GM19193 (cell line): Measurements from ENCODE around the gene ATRIP.

Experiments used
- POLR2A ChIP-seq: IDR thresholded peaks from 4 replicates; pipeline ENCODE4 v1.6.1; 2011; ENCODE audit not compliant: insufficient read depth, insufficient read length; ENCODE audit errors: extremely low read depth

ATRIP gene

DNA sequence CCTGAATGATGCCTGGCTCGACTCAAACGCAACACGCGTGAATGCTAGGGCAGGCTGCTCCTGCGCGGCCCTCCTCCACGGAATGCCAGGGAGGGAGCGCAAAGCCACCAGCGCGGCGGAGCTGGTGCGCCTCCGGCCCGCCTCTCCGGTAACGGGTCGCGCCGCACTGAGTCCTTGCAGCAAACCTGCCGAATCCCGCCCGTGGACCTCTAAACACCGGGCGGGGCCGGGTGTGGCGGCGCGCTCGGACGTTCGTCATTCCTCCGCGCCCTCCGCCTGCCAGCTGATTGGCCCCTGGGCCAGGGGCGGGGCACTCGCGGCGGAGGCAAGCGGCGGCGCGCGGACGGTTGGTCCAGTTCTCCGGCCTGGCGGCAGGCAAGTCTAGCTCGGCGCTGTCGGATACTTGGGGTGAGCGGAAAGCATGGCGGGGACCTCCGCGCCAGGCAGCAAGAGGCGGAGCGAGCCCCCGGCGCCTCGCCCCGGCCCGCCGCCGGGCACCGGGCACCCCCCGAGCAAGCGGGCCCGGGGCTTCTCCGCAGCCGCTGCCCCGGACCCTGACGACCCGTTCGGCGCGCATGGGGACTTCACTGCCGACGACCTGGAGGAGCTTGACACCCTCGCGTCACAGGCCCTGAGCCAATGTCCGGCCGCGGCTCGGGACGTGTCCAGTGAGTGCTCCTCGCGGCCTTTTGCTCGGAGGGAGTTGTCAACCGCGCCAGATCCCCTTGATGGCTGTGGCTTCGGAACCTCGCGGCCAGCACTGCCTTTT is at the start of gene ATRIP:
TSS of gene ATRIP (plus strand) at position 313 of the 769 bp plus-strand sequence. CDS start at position 422, 109 bp downstream.
- TF ChIP-seq POLR2A: peak; percentile 95

DNA sequence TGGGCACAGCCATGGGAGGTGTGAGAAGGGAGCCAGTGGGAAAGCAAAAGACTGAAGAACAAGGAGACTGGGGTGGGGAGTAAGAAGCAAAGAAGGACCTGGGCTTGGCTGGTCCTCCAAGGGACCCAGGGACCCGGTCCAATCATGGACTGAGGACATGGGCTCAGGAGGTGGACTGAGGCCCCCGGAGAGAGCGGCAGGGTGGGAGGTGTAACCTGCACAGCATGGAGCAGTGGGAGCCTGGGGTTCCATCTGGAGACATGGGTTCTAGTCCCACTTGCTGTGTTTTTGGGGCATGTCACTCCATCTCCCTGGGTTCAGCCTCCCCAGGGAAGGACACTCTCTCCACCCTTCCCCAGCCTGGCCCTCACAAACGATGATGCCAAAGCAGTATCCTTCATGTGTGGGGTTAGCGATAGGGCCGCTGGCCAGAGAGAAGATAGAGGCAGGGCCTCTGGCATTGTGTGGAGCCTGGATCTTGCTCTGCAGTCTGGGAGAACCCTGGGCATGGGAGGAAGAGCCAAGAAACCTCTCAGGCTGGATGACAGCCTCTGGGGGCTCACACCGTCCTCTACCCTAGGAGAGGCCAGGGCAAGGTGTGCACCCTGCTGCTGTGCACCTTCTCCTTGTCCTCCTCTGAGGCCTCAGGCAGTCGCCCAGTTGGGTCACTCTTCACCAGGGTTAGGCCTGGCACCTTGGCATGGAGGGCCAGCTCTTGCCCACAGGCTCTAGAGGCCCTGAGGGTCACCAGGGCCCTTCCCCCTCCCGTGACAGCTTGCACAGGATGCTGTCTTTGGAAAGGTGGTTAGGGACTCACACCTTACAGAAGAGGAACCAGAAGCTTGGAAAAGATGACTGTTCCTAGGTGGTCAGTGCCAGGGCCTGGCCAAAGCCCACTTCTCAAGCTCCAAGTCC is 48.5 kb upstream of the ATRIP start:
- no peak for TF ChIP-seq POLR2A

DNA sequence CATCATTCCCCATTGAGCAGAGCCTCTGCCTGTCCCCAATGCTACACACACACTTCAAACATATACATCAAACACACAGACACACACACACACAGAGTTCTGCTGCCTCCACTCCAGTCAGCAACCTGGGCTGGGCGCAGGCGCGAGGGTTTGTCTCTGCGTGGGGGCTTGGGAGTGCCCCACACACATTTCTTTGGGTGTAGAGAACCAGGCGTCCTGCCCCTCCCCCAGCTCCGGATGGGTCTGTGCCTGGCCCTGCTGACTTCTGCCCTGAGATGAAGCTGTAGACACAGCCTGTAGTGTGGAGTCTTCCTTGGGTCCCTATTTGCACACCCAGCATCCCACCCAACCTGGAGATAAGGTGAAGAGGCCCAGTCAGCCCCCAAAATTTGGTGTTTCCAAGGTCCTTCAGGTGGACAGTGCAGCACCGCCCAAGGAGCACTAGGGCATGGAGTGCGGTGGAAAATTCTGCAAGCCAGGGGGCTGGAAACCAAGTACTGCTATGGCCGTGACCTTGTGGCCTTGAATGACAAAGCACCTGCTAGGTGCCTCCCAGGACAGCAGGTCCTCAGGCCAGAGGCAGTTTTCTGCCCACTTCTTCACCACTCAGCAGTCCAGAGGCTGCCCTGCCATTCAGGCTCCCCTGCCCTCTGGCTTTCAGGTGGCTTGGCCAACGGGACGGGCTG is 47.7 kb upstream of the ATRIP start:
- no peak for TF ChIP-seq POLR2A

DNA sequence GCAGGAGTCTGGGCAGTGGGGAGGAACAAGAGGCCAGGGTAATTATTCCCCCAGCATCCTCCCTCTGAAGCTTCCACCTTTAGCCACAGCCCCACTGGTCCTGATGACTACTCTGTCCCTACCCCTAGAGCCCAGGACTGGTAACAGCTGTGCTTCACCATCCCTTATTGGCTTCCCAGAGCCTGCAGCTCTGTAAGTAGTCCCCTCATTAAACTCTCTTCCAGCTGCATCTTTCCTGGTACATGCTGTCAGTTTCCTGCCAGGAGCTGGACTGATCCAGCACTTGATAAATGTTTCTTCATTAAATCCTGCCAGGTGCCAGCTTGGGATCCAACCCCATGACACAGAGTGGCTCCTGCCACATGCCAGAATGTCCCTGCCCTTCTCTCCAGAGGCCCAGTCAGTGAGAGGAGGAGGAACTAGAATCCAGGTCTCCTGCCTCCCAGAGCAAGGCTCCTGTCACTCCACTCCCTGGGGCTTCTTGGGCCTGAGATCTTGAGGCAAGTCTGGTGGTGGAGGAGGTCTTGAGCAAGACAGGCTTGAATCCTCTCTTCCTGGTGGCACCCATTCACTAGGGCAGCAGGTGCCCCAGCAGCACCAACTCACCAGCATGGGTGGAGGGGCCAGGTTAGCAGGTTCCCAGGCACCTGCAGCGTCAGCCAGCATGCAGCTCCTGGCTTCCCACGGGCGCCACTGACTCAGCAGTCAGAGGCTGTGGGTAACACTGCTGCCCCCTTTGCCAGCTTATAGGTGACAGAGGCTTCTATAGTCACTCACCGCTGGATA is 47.0 kb upstream of the ATRIP start:
- TF ChIP-seq POLR2A: no peak

DNA sequence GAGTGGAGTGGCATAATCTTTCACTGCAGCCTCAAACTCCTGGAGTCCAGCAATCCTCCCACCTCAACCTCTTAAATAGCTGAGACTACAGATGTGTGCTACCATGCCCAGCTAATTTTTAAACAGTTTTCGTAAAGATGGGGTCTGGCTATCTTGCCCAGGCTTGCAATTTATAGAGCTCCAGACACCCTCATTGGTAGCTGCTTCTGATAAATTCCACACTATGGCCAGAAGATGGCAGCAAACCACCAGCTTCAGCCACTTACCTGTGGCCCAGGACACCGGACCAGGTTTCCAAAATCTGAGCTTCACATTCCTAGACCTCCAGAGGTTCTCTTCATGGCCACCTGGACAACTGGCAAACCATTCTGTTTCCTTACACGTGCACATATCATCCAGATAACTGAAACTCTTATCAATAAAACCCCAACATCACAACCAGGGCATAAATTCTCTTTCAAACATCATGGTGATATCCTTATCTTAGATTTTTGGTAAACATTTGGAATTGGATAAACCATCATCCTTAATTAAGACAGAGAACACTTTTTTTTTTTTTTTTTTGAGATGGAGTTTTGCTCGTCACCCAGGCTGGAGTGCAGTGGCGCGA is 45.6 kb upstream of the ATRIP start:
- no peak for TF ChIP-seq POLR2A

DNA sequence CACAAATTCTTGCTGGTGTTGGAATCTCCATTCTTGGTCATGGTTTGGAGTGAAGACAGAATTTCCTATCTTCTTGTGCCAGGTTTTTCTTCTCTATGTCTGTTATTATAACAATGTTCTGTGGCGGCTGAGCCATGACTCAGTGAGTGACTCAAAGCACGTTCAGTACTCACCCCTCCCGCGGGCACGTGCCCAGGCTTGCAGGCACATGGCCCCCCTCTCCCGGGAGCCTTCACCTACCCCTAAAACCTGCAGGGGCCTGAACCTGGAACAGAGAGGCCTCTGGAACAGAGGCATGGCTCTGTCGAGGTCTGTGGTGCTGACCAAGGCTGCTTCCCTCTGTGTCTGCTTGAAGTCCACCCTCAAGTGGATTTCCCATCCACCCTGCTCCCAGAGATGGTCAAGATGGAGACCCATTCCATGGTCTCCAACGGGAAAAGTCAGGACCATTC is 44.2 kb upstream of the ATRIP start:
- no peak for TF ChIP-seq POLR2A

DNA sequence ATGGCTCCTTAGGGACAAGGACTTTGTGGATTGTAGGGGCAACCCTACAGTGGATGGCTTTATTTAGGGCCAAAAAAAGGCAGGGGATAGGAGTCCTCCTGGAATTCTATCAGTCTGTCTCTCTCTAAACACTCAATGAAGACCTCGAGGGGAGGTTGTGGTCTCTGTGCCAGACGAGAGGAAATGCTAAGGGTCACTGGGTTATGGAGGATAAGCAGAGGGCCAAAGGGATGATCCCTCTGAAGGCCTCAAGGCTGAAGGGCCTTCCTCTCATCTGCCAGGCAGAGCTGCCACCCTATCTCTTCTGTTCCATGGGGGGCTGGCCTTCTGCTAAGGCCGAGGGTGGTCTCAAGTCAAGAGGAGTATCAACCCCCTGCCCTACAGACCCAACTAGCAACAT is 43.6 kb upstream of the ATRIP start:
- no peak for TF ChIP-seq POLR2A

DNA sequence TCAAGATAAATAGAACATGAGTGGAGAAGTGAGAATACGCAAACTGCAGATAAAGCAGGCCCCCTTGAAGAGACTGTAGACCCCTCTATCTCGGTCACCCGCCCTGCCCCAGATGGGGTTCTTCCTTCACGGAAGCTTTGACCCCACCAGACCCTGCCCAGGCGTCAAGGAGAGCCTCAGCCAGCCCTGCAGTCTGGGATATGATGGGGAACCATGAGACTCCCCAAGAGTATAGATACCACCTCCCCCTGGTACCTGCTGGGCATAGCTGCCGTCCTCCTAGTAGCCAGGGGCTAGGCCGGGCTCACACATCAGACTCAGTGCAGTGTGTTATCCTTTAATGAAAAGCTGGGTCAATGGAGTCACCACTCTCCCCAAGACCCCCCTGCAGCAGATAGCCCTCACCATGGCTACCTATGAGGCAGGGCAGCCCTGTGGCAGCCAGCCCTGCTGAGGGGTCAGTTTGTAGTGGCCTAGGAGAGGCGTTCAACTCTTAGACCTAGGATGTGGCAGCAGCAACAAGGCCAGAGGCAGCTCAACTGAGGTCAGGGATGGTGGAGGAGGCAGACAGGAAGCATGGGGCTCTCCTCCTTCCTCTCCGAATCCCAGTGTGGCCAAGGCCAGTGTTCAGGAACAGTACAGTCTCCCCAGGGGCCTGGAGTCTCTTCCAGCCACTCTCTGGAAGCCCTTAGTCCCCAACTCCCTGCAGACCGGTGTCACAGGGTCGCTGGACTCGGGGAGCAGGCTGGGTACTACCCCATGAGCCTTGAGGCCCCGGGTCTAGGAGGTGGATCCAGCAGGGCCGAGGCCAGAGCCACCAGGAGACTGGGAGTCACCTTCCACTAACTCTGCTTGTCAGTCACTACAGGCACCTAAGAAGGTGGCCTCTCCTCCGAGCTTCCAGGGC is 42.8 kb upstream of the ATRIP start:
- TF ChIP-seq POLR2A: no peak

DNA sequence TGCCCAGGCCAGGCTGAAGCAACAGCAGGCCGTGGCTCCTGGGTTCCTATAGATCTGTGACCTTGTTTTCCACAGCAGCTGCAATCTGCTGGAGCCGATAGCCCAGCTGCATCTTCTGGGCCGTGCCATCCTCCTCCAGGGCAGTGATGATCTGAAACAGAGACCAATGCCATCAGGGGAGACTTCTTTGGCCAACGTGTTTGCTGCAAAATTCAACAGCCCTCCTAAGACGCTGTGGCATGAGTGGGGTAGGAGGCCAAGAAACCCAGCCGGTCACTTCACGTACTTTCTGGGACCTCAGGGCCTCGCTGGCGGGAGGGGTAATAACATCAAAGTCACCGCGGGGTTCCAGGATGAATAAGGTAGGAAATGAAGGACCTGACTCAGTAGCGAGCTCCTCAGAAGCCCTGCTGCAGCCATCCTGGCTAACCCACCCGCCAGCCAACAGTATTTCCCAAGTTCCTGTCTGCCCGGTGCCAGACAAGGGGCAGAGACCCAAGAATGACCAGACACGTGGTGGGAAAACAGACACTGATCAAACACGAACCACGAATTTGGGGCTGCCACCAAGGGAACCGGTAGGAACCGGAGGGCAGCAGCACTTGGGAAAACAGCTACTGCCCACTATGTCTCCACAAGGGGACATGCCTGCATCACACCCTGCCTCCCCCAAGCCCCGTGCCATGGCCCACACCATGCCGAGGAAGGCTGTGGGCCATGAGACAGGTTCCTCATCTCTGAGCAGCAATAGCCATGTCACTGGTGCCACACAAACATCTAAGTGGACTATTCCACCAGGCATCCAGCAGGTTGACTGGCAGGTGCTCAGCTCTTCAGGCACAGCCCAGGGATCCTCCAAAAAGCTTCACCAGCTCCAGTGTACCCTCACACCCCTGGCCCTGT is 41.8 kb upstream of the ATRIP start:
- no peak for TF ChIP-seq POLR2A

DNA sequence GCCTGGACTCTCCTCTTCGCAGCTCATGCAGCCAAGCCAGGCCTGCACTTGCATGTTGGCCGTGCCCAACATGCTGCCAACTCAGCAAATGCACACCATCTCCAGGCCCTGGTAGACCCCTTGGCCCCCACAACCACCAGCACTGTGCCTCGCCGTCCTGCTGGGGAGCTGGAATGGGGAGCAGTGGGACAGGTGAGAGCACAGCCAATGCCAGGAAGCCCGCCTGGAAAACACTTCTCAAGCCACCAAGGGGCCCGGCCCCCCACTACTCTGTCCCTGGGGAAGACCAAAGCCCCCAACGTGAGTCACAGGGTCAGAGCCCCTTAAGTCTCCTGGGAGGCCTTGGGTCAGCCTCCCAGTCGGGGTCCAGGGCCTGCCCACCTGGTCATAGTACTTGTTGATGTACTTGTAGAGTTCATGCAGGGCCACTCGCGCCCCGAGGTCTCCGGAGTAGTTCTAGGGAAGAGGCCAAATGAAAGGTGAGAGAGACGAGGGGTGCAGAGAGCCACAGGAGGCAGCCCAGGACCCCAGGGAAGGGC is 41.1 kb upstream of the ATRIP start:
- TF ChIP-seq POLR2A: no peak

DNA sequence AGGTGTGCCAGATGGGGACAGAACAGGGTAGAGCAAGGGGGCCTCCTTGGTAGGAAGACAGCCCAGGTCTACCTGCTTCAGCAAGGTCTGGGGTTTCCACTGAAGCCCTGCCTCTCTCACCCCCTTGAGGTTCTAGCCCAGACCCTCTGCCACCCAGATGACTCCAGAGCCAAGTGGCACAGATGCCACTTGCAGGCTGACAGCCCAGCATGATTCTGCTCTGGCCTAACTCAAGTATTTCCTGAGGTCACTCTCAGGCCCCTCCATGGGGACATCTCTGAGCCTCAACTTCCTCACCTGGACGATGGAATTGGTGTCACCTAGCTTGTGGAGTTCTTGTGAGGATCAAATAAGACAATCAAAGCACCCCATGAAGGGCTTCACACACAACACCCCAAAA is 40.6 kb upstream of the ATRIP start:
- TF ChIP-seq POLR2A: no peak

DNA sequence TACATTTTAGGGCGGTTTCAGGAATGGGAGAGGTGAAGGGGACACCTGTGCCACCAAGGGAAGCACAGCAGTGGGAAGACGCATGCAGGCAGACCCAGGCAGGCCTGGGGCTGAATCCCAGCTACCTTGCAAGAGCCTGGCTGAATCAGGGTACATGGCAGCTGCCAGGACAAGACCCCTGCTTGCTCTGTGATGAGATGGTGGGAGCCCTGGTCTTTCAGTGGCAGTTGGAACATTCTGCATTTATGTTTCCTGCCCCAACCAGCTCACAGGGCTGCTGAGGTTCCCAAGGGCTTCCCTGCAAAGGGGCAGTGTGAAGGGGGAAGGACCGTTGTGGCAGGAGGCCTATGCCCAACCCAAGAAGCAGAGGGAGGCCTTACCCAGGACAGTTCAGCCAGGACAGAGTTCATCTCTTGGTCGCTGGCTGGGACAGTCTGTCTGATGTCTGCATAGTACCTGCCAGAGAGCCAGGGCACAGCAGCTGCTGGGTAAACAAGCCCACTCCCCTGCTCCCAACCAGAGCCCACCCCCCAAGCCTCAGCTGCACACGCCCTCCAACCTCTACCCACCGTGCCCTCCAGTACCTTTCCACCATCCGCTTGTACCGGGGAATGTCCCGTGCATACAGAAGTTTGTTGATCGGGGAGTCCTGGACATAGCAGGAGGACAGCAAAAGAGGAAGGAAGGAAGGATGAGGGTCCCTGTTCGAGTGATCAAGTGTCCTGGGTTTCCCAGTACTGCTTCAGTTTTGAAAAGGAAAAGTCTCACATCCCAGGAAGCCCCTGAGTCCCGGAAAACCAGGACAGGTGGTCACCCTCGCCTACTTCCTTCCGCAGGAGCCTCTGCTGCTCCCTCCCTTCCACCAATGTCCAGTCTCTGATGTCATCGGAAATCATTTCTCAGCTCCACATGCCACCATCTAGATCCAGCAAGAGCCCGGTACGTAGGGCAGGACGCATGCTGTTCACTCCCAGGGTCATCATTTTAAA is 39.8 kb upstream of the ATRIP start:
- TF ChIP-seq POLR2A: no peak
